GM21825 (cell line): ENCODE measurements around the gene GLI1.
A peak's percentile ranks its signal among the peaks of the same experiment; 100 is the strongest.
"Not testable (repeated sequence)": the region's sequence is repeated elsewhere in the genome, so short reads cannot be mapped to it uniquely, and the experiment has no call there.

Source experiments
- ATAC-seq: cut with Tn5 transposase; IDR thresholded peaks from one replicate; pipeline ENCODE4 v1.9.1; 2021; ENCODE audit warnings: mild to moderate bottlenecking, moderate library complexity; ENCODE audit not compliant: unreplicated experiment

GLI1 gene

GRCh38 chr12:57475271-57476161 is 15.9 kb downstream of the GLI1 start:
- ATAC-seq, result no peak

- peak; percentile 31 for ATAC-seq
Observed at GRCh38 chr12:57476162-57476992, 16.8 kb downstream of the GLI1 start.

- no peak for ATAC-seq
Observed at GRCh38 chr12:57476993-57477709, 17.6 kb downstream of the GLI1 start.

- ATAC-seq, result peak; percentile 33
Observed at GRCh38 chr12:57477710-57478681, 18.4 kb downstream of the GLI1 start.

- ATAC-seq, result no peak
Observed at GRCh38 chr12:57479043-57479375, 19.4 kb downstream of the GLI1 start.

GRCh38 chr12:57479376-57480115 is 20.0 kb downstream of the GLI1 start, which contains the start of gene ARHGAP9:
TSS of gene ARHGAP9 (minus strand) at chr12:57479866. CDS start at chr12:57479406, 460 bp downstream.
- no peak for ATAC-seq

- no peak for ATAC-seq
Observed at GRCh38 chr12:57481671-57482070, 22.1 kb downstream of the GLI1 start.

- no peak for ATAC-seq
Observed at GRCh38 chr12:57483466-57483865, 23.9 kb downstream of the GLI1 start.

- no peak for ATAC-seq
Observed at GRCh38 chr12:57485695-57486094, 26.1 kb downstream of the GLI1 start.

GRCh38 chr12:57487055-57487596 is 27.5 kb downstream of the GLI1 start:
- no peak for ATAC-seq

- peak; percentile 96 for ATAC-seq
Observed at GRCh38 chr12:57487597-57488401, 28.2 kb downstream of the GLI1 start, which contains the start of gene MARS1. TSS of gene MARS1 (plus strand) at chr12:57488068. CDS start at chr12:57488091, 23 bp downstream.

- ATAC-seq, result no peak
Observed at GRCh38 chr12:57488402-57489156, 29.0 kb downstream of the GLI1 start.

- no peak for ATAC-seq
Observed at GRCh38 chr12:57489157-57489641, 29.6 kb downstream of the GLI1 start.

- ATAC-seq, result no peak
Observed at GRCh38 chr12:57490126-57490525, 30.5 kb downstream of the GLI1 start.

- ATAC-seq, result no peak
Observed at GRCh38 chr12:57491393-57492280, 32.1 kb downstream of the GLI1 start.

- ATAC-seq, result not testable (repeated sequence)
Observed at GRCh38 chr12:57495051-57495701, 35.6 kb downstream of the GLI1 start.
